DMS53 treated with DMSO at 0.1 percent for 48 hours (cell line): ENCODE data around the gene PCDHGA11.
"Not testable (repeated sequence)": the region's sequence is repeated elsewhere in the genome, so short reads cannot be mapped to it uniquely, and the experiment has no call there.

ENCODE experiments used
- DNase-seq: peaks from one replicate; lab custom pipeline; 2025; ENCODE audit not compliant: unreplicated experiment; lab: John Stamatoyannopoulos, UW

The PCDHGA11 gene

DNA sequence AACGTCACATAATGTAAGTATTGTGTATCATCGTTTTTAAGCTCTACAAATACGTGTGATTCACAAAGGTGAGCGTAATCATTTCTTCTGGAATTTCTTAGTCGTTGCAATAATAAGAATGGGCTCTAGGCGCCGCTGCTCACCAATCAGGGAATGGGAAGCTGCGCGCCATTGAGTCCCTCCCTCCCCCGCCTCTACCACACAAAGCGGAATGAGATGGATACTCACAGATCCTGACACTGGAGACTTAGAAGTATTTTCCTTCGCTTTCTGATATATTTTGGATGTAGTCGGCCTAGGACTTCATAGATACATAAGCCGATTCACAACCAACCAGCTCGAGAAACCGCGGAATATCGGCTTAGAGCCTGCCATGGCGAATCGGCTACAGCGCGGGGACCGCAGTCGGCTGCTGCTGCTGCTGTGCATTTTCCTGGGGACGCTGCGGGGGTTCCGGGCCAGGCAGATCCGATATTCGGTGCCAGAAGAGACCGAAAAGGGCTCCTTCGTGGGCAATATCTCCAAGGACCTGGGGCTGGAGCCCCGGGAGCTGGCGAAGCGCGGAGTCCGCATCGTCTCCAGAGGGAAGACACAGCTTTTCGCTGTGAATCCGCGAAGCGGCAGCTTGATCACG is at the start of gene PCDHGA11:
PCDHGA11 (plus strand) TSS at position 197 of the 634 bp plus-strand sequence; CDS start at position 374, 177 bp downstream.
- peak; percentile 39 for DNase-seq

DNA sequence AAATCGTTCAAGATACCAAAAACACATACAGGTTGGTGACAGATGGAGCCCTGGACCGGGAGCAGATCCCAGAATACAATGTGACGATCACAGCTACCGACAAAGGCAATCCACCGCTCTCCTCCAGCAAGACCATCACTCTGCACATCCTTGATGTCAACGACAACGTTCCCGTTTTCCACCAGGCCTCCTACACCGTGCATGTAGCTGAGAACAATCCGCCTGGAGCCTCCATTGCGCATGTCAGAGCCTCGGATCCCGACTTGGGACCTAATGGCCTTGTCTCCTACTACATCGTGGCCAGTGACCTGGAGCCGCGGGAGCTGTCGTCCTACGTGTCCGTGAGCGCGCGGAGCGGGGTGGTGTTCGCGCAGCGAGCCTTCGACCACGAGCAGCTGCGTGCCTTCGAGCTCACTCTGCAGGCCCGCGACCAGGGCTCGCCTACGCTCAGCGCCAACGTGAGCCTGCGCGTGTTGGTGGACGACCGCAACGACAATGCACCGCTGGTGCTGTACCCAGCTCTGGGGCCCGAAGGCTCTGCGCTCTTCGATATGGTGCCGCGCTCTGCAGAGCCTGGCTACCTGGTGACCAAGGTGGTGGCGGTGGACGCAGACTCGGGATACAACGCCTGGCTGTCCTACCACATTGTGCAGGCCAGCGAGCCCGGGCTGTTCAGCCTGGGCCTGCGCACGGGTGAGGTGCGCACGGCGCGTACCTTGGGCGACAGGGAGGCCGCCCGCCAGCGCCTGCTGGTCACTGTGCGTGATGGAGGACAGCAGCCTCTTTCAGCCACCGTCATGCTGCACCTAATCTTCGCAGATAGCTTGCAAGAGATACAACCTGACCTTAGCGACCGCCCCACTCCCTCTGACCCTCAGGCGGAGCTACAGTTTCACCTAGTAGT is 49.0 kb upstream of the PCDHGA11 start:
- no peak for DNase-seq

- DNase-seq = peak; percentile 12
These were observed 47.1 kb upstream of the PCDHGA11 start, which contains the start of gene PCDHGA6 for GRCh38 chr5:141373673-141374317. Gene PCDHGA6 (plus strand): TSS chr5:141373891. CDS start chr5:141374084, 193 bp downstream.

- no peak for DNase-seq
These were observed 46.2 kb upstream of the PCDHGA11 start for GRCh38 chr5:141374627-141375026.

DNA sequence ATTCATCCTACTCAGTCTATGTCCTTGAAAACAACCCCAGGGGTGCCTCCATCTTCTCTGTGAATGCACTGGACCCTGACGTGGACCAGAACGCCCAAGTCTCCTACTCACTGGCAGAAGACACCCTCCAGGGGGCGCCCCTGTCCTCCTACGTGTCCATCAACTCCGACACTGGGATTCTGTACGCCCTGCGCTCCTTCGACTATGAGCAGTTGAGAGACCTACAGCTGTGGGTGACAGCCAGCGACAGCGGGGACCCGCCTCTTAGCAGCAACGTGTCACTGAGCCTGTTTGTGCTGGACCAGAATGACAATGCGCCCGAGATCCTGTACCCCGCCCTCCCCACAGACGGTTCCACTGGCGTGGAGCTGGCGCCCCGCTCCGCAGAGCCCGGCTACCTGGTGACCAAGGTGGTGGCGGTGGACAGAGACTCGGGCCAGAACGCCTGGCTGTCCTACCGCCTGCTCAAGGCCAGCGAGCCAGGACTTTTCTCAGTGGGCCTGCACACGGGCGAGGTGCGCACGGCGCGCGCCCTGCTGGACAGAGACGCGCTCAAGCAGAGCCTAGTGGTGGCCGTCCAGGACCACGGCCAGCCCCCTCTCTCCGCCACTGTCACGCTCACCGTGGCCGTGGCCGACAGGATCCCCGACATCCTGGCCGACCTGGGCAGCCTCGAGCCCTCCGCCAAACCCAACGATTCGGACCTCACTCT is 45.3 kb upstream of the PCDHGA11 start:
- DNase-seq = not testable (repeated sequence)

DNA sequence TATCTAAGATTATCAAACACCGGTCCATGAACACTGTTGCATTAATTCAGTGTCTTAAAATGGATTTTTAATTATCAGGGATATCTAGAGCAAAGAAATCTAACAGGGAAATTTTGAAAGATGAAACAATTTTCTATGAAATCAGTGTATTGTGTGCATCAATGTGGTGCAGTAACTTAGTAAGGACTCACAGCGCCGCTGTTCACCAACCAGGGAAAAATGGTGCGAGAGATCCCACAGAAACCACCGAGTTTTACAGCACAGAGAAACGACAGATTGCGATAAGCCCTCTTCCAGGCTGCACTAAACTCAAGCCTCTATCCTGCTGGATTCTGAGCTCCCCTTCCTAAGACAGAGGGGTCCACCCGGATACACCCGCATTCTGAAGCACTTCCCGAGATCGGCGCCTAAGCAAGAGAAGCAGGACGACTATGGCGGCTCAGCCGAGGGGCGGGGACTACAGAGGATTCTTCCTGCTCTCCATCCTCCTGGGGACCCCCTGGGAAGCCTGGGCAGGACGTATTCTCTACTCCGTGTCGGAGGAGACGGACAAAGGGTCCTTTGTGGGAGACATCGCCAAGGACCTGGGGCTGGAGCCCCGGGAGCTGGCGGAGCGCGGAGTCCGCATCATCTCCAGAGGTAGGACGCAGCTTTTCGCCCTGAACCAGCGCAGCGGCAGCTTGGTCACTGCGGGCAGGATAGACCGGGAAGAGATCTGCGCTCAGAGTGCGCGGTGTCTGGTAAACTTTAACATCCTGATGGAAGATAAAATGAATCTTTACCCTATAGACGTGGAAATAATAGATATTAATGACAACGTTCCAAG is 38.2 kb upstream of the PCDHGA11 start, which contains the start of gene PCDHGA7:
PCDHGA7 (plus strand) TSS at position 274 of the 826 bp plus-strand sequence; CDS start at position 432, 158 bp downstream.
- peak; percentile 24 for DNase-seq

DNA sequence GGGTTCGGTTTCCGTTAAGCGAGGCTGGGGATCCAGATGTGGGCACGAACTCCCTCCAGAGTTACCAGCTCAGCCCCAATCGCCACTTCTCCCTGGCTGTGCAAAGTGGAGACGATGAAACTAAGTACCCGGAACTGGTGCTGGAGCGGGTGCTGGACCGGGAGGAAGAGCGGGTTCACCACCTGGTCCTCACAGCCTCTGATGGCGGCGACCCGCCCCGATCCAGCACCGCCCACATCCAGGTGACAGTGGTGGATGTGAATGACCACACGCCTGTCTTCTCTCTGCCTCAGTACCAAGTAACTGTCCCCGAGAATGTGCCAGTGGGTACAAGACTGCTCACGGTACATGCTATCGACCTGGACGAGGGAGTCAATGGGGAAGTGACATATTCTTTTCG is 37.5 kb upstream of the PCDHGA11 start:
- no peak for DNase-seq

DNA sequence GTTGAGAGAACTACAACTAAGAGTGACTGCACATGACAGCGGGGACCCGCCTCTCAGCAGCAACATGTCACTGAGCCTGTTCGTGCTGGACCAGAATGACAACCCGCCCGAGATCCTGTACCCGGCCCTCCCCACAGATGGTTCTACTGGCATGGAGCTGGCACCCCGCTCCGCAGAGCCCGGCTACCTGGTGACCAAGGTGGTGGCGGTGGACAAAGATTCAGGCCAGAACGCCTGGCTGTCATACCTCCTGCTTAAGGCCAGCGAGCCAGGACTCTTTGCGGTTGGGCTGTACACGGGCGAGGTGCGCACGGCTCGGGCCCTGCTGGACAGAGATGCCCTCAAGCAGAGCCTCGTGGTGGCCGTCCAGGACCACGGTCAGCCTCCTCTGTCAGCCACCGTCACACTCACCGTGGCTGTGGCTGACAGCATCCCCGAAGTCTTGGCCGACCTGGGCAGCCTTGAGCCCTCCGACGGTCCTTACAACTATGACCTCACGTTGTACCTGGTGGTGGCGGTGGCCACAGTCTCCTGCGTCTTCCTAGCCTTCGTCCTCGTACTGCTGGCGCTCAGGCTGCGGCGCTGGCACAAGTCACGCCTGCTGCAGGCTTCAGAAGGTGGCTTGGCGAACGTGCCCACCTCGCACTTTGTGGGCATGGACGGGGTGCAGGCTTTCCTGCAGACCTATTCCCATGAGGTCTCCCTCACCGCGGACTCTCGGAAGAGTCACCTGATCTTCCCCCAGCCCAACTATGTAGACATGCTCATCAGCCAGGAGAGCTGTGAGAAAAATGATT is 36.2 kb upstream of the PCDHGA11 start:
- DNase-seq = no peak

DNA sequence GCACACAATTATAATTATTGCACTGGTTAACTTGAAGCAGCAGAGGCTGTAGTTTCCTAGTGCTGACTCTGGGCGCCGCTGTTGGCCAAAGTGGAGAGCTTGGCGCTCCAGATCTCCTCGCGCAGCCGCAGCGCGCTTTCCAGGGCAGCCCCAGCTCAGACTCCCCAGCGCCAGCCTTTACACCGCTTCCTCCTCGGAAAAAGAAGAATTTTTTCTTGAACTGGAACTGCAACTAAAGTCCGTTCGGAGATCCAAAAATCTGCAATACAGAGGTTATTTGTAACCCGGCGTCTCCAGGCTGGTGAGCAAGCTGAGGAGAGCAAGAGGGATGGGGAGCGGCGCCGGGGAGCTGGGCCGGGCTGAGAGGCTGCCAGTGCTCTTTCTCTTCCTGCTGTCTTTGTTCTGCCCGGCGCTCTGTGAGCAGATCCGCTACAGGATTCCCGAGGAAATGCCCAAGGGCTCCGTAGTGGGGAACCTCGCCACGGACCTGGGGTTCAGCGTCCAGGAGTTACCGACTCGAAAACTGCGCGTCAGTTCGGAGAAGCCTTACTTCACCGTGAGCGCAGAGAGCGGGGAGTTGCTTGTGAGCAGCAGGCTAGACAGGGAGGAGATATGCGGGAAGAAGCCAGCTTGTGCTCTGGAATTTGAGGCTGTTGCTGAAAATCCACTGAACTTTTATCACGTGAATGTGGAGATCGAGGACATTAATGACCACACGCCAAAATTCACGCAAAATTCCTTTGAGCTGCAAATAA is 33.1 kb upstream of the PCDHGA11 start, which contains the start of gene PCDHGB4:
PCDHGB4 (plus strand) TSS at position 142 of the 755 bp plus-strand sequence; CDS start at position 329, 187 bp downstream.
- peak; percentile 59 for DNase-seq

- no peak for DNase-seq
These were observed 32.2 kb upstream of the PCDHGA11 start for GRCh38 chr5:141388661-141389060.

GRCh38 chr5:141389153-141390042 is 31.5 kb upstream of the PCDHGA11 start:
- DNase-seq = no peak

DNA sequence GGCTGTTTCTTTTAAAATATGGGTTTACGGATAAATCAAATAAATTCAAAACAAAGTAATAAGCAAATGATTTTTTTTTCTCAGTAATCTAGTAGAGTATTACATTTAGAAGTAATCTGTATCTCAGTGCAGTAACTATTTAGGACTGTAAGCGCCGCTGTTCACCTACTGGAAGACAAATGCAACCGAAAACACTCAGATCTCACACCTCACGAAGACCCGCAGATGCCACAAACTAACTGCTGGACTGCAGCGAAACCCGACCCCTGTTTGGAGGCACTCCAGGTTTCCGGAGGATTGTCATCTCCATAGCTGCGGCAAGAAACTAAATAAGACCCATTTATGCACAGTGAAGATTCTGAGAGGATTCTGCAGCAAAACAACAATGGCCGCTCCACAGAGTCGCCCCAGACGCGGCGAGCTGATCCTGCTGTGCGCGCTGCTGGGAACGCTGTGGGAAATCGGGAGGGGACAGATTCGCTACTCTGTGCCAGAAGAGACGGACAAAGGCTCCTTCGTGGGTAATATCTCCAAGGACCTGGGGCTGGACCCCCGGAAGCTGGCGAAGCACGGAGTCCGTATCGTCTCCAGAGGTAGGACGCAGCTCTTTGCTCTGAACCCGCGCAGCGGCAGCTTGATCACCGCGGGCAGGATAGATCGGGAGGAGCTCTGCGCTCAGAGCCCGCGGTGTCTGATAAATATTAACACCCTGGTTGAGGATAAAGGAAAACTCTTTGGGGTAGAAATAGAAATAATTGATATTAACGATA is 28.2 kb upstream of the PCDHGA11 start, which contains the start of gene PCDHGA8:
PCDHGA8 (plus strand) TSS at position 205 of the 770 bp plus-strand sequence; CDS start at position 386, 181 bp downstream.
- DNase-seq = no peak

DNA sequence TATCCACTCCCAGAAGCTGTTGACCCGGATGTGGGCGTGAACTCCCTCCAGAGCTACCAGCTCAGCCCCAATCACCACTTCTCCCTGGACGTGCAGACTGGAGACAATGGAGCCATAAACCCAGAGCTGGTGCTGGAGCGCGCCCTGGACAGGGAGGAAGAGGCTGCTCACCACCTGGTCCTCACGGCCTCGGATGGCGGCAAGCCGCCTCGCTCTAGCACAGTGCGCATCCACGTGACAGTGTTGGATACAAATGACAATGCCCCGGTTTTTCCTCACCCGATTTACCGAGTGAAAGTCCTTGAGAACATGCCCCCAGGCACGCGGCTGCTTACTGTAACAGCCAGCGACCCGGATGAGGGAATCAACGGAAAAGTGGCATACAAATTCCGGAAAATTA is 27.6 kb upstream of the PCDHGA11 start:
- DNase-seq = no peak

DNA sequence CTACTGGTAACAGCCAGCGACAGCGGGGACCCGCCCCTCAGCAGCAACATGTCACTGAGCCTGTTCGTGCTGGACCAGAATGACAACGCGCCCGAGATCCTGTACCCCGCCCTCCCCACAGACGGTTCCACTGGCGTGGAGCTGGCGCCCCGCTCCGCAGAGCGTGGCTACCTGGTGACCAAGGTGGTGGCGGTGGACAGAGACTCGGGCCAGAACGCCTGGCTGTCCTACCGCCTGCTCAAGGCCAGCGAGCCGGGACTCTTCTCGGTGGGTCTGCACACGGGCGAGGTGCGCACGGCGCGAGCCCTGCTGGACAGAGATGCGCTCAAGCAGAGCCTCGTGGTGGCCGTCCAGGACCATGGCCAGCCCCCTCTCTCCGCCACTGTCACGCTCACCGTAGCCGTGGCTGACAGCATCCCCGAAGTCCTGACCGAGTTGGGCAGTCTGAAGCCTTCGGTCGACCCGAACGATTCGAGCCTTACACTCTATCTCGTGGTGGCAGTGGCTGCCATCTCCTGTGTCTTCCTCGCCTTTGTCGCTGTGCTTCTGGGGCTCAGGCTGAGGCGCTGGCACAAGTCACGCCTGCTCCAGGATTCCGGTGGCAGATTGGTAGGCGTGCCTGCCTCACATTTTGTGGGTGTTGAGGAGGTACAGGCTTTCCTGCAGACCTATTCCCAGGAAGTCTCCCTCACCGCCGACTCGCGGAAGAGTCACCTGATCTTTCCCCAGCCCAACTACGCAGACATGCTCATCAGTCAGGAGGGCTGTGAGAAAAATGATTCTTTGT is 26.3 kb upstream of the PCDHGA11 start:
- DNase-seq = not testable (repeated sequence)

- DNase-seq = not testable (repeated sequence)
These were observed 22.9 kb upstream of the PCDHGA11 start, which contains the start of gene PCDHGB5 for GRCh38 chr5:141397756-141398551. Gene PCDHGB5 (plus strand): TSS chr5:141397947. CDS start chr5:141398128, 181 bp downstream.
